Coronary artery (tissue), 2 donors: ENCODE data around the gene CRB3.

Source experiments
- DNase-seq: peaks from one replicate; pipeline ENCODE4 v3.0.0-alpha.2; 2017; ENCODE audit warnings: low spot score
- H3K27ac ChIP-seq, 2 donors: fragments of 200-600 bp; sonication (generic); one replicate each; pipeline ENCODE4 v1.5.1; 2016 to 2019
- H3K4me3 ChIP-seq: fragments of 200-600 bp; sonication (generic); 2 replicates; pipeline ENCODE4 v1.5.1; 2016; ENCODE audit warnings: mild to moderate bottlenecking, moderate library complexity
- CTCF ChIP-seq: fragments of 200-600 bp; sonication (generic); IDR thresholded peaks from one replicate; pipeline ENCODE4 v1.5.1; 2019; ENCODE audit warnings: antibody characterized with exemption

The CRB3 gene

GRCh38 chr19:6516018-6516658, 52.1 kb downstream of the CRB3 start:
- H3K27ac ChIP-seq: peak overlapping the region; percentile 27 to 74
- peak; percentile 86 for DNase-seq
- TF ChIP-seq CTCF: no peak

More at GRCh38 chr19:6516018-6516658, 52.1 kb downstream of the CRB3 start:
- peak overlapping the region; percentile 80 for H3K4me3 ChIP-seq
